UCSD-AML1 (cell line): ENCODE measurements around the gene SCAMP2.

Experiments used
- DNase-seq: peaks from one replicate; lab custom pipeline; 2025; ENCODE audit not compliant: unreplicated experiment; lab: John Stamatoyannopoulos, UW

SCAMP2 gene

DNA sequence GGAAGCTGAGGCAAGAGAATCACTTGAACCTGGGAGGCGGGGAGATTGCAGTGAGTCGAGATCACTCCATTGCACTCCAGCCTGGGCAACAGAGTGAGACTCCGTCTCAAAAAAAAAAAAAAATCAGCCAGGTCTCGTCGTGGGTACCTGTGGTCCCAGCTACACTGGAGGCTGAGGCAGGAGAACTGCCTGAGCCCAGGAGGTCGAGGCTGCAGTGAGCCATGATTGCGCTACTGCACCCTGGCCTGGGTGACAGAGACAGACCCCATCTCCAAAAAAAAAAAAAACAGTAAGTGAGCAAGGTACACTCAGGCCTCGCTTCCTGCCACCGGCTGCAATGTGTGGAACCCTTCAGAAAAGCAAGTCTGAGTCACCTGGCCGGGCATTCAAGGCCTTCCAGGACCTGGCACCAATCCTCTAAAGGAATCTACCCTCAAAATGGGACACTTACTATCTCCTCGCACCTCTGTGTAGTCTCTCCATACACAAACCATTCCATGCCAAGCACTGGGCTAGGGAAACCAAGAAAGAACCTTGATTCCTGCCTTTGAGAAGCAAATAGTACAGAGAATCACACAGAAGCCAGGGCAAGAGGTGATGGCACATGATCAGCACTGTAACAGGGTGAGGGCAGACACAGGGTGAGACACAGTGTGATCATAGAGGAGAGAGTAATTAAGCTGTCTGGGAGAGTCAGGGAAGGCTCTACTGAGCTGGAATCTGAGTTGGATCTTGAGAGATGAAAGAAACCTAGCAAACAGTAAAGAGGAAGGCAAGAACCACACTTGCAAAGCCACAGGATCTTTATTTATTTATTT is 9.7 kb downstream of the SCAMP2 start:
- DNase-seq = no peak

DNA sequence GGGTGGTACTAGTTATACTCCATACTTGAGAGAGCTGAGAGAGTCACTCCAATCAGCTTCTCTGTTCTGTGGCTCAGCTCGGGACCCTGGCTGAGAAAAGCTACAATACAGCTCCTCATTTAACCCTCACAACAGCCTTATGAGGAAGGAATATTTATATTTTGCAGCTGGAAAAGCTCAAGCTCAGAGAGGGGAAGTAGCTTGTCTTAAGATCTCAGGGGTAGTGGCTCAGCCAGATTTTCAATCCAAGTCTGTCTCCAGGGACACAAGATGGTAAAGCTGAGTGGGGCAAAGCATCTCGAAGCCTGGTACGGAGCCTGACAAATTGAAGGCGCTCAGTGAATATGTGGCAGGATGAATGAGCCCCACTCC is 14.8 kb downstream of the SCAMP2 start:
- no peak for DNase-seq

DNA sequence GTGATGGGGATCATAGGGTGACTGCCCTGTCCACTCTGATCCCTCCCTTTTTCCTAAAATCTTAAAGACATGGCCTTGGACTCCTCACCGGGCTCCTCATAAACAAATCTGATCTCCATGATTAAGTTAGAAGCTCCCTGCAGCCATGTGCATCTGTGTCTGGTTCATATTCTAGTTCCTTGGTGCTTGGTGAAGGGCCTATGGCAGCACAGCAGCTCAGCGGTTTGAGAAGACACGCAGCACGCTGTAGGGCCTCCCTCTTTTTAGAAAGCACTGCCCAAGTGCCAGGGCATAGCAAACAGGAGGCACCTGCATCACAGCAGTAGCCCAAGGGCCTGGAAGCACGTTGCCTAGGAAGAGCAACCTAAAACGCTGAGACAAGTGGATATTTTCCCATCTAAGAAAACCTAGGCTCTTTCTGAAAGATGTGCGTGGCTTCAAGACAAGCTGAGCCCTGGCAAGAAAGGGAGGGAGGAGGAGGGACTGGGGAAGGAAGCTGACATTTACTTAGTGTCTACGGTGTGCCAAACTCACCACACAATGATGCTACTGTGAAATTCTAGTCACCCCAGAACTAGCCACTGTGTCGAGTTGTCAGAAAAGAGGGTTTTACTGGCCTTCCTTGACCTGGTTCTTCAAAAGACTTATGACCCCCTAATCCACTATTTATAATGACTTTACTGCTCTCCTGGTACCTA is 15.3 kb downstream of the SCAMP2 start:
- no peak for DNase-seq

DNA sequence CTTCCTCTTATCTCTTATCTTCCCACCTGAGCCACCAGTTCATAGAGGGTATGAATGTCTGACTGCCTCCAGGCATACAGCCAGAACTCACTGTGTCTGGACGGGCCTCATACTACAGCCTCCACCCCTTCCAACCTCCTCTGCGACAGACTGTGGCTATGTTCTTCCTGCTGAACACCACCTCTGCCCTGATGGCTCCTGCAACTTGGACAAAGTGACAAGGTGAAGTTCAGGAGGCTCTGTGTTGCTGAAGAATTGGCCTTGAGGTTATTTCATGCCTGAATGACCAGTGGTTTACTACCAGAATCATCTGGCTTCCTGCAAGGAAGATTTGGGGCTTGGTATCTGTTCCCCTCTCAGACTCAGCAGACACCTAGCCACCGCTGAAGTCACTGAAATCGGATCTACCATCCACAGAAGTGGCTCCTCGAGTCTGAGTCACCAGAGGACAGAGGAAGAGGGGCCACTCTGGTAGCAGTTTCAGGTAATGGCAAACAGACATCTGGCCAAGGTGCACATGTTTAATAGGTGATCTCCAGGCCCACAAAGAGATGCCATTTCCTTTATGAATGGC is 16.0 kb downstream of the SCAMP2 start:
- DNase-seq = no peak

DNA sequence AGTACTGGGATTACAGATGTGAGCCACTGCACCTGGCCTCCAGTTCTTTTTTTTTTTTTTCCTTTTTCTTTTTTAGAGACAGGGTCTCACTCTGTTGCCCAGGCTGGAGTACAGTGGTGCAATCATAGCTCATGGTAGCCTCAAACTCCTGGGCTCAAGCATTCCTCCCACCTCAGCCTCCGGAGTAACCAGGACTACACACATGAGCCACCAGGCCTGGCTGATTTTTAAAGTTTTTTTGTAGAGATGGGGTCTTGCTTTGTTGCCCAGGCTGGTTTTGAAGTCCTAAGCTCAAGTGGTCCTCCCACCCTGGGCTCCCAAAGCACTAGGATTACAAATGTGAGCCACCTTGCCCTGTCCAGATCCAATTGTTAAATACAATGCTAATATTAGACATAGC is 16.6 kb downstream of the SCAMP2 start:
- DNase-seq = no peak

DNA sequence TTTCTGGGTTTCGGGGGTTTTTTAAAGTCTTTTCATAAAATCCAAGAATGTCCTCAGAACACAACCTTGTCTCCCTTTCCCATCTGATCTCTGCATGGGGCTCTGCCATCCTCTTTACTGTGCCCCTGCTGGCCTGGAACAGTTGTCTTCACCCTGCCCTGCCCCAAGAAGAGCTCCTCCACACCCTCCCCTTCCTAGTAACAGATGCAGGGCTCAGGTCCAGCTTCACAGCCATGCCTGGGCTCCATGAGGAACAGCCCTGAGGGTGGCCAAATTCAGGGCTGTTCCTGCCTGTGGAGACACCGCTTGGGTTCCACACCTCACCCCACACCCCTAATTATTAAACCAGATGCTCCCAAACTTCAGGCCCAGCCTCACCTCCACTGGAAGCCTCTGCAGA is 17.3 kb downstream of the SCAMP2 start:
- DNase-seq = no peak

DNA sequence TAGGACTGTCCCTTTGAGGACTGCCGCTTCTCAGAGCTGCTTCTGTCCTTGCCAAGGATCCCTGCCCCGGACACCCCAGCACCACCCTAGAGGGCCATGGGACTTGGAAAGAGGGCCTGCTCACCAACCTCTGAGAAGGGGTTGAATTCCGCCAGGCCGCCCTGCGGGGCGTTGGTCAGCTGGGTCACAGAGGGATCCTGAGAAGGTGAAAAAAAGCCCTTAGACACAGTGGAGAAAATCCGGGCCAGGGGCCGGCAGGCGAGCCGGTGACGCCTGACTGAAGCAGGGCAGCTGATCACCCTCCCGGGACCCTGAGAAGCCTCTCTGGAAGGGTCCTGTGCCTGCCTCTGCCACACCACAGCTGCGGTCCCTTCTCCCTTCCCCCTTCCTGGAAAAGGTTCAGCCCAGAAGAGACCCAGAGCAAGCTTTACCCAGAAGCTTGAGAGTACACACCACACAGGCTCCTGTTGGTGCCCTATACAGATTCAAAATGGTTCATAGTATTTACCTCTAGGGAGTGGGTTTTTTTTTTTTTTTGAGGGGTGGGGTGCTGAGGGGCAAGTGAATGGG is 18.6 kb downstream of the SCAMP2 start:
- DNase-seq = no peak

DNA sequence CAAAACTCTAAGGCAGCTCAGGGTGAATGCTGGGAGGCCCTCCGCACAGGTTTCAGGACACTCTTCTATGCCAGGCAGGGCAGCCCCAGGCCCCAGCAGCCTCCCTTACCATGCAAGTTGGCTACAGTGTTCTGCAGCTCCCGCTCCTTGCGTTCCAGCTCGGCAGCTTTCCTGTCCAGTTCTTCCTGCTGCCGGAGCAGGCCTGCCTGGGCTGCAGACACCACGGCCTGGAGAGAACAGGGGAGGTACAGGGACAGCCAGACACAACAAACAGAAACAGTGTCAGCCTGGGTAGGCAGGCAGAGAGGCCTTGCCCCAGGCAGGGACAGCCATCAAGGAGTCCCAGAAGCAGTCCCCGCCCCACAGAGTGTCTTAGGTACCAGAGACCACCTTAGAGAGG is 21.2 kb downstream of the SCAMP2 start:
- DNase-seq = no peak

DNA sequence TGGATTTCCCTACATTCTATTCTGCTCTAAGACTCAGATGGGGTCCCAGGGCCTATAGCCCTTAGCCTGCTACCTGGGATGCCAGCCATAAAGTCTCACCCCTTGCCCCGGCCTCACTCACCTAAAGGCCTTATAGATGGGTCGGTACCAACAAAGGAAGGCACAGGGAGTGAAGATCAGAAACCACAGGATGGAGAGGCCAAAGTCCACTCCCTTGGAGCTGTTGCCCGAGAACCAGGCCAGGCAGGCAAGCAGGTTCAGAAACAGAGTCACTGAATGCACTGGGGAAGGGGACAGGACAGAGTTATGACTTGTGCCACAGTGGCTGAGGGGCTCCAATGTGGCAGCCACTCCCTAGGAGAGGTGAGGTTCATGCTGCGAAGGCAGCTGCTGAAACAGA is 22.8 kb downstream of the SCAMP2 start:
- no peak for DNase-seq

DNA sequence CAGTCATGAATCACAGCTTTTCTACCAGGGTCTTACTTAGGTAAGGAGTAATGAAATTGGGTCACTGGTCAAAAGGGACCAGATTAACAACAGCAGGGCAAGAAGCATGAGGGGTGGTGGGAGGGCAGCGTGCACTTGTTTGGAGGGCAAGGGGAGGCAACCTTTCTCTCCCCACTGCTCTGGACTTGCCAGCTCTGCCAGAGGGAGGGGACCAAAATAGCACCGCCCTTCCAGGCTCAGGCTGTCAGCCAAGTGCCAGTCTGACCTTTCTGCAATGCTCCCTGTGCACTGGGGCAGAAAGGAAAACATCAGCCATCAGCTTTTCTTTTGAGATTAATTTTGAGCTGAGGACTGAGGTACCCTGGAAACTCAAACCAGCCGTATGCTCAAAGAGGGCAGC is 25.7 kb downstream of the SCAMP2 start:
- DNase-seq = no peak

DNA sequence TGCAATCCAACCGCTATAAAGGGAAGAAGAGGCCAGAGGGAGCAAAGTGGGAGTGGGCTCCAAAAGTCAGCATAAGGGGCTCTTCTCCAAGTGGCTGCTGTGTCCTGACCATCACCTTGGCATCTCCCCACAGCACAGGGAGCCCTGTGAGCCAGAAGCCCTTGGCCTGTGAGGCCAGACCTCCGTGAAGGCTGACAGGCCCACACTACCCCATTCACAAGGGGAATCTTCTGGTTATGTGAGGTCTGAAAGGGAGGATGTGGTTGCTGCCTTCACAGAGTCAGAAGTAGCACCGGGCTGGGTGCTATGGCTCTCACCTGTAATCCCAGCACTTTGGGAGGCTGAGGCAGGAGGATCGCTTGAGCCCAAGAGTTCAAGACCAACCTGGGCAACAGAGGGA is 27.6 kb downstream of the SCAMP2 start:
- DNase-seq = no peak

DNA sequence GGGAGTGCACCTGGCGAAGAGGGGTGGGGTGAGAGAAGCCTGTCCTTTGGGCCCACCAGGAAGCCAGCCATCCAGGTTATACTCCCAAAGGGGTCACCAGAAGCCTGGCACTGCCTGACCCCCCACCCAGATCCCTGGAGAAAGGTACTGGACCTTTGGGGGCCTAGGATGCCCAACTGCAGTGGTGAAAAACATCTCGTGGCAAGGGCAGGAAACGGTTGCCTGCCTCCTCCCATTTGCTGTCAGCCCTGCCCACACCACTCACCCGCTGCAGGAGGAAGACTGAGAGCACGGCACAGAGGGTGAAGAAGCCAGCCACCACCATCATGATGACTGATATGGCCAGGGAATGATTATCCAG is 28.0 kb downstream of the SCAMP2 start:
- peak; percentile 56 for DNase-seq

DNA sequence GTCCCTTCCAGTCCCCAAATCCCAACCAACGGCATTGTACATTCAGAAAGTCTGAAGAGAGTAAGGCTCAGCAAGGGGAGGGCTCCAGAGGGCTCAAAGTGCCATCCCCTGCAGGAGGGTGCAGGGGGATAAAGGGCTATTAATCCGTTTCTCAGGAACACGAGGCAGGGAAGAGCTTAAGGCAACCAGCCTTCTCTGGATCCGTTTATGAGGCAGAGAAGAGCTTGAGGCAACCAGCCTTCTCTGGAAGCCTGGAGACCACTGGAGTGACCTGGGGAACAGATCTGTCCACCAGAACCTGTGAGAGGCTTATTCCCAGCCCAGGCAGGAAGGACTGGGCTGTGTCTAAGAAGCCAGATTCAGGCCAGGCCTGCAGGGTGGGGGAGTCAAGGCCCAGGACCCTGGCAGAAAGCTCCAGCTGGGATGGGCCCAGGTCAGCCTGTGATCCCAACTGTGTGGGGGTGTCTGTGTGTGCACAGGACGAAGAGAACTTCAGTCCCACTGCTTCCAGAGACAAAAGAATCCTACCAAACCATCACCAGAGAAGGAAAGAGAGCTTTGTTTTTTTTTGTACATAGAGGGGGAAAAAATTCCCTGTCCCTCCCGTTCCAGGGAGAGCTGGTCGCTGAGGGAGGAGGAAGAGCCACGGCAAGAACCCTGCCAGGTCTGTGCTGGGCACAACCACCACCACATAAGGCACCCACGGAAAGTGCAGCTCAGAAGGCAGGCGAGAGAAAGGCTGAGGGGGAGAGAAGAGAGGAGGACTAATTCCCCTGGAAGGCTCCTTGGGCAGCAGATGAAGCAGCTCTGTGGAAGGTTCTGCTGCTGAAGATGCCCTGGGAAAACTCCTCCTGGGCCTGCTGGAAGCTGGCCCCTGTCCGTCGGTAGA is 28.6 kb downstream of the SCAMP2 start:
- no peak for DNase-seq

DNA sequence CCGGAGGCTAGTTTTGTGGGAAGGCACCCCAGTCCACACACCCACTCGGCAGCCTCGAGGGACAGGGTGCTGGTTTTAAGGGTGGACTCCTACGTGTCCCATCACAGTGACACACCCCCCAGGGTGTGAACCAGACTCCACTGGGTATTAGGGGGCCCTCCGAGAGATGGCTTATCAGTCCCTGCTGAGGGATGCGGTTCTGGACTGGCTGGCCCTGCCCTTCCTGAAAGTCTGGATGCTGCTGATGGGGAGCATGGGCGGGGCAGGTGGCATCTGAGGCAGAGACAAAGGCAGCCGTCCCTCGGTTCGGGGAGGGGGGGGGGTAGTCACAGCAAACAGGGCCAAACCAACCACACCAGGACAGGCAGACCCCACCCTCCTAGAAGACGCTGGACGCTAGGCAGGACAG is 29.3 kb downstream of the SCAMP2 start:
- no peak for DNase-seq

DNA sequence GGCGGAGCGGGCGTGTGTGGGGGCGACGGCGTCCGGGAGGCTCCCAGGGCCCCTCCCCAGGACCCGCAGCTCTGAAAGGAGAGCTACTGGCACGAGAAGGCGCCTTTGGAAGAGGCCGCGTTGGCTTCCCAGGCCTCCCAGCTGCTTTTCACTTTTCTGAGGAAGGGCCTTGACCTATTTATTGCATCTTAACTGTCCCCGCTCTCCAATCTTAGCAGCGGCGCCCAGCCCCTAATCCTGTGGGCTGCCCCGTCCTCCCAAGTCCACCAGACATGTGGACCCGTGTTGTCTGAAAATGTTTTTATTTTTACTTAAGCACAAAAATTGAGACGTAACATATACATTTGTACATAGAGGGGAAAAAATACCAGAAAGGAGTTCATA is 29.7 kb downstream of the SCAMP2 start:
- DNase-seq = no peak

DNA sequence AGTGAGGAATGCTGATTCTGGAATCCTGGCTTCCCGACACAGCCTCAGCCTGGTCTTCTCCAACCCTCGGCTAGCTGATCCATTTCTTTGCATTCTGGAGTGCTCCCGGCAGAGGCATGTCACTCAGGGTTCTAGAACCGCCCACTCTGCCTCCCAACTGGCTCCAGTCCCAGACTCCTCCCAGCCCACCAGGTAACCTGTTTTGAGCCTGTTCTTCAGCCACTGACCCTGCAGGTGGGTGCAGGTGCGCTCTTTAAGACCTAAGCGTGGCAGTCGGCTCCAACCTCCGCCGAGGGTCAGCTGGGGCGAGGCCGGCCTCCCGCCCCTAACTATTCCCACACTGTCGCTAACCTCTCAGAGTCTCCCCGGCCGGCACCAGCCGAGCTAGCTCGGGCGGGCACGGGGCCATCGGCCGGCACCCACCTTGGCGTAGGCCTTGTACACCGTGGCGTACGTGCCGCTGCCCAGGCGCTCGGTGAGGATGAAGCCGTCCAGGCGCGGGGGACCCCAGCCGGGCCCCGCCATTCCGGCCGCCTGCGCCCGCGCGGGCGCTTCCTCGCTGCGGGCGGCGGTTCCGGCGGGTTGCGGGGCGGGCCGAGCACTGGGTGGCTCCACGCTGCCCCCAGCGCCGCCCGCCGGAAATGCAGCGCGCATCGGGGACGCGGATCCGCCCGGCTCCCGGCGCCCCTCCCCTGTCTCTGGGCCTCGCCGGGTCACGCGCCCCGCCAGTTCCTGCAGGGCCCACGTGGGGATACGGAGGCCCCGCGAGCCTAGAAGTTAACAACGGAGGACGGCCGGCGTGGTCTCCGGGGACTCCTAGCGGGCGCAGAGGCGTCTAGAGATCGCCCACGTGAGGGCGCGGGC is 30.4 kb downstream of the SCAMP2 start, which contains the start of gene ULK3:
ULK3 (minus strand) TSS at position 576 of the 864 bp plus-strand sequence; CDS start at position 525, 51 bp downstream.
- peak; percentile 95 for DNase-seq

DNA sequence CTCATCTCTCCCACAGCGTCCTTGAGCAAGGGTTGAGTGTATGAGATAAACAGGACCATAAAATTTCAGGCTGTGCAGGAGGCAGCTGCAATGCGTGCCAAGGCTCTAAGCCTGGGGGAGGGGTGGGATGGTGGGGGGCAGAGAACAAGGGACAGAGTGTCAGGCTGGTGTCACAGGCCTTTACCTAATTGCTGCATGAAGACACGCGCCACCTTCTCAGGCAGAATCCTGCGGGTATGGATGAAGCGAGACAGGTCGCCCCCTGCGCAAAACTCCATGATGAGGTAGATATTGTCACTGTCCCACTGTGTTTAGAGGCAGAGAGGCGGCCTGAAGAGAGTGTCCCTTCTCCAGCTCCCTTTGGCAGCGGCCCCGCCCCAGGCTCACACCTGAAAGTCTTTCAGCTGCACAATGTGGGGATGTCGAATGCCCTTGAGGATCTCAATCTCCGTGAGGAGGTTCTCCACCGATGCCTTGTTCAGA is 31.2 kb downstream of the SCAMP2 start:
- DNase-seq = no peak

DNA sequence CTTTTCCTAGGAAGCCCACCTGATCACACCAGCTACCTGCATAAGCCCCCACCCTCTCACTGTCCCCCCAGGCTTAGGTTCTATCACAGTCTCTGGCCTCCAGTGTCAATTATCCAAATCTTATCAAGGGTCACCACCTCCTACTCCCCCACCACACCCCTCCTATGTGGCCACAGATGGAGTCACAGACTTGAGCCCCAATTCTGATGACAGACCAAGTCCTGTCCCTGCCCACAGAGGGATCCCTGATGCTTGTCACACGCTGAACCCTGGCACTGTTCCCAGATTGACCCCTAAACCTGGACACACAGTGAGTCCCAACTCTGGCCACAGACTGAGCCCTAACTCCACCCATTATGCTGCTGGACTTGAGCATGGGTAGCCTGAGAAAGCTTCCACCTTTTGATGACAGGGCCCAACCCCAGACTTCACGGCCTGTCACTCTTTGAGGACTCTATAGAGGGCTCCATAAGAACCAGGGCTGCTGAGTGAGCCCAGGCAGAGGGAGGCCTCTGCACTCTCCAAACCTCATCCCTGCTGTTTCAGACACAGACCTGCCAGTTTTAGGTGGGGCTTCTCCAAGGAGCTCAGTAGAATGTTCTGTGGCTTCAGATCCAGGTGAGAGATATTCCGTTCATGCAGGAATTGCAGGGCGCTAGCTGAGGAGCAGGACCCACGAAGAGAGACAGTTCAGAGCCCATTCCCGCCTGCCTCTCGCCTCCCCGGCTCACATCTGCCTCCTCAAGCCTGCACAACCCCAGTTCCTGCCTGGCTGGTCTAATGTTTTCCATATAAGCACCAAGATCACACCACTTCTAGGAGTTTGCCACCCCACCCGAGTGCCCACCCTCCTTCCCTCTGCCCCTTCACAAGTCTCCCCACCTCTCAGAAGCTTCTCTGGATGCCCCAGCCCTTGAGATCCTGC is 32.1 kb downstream of the SCAMP2 start:
- no peak for DNase-seq
